Naive thymus-derived CD4-positive, alpha-beta T cell (primary cell): ENCODE results near the gene ITSN1. TPM values are rescaled to one million over a fixed set of nuclear protein-coding genes. Genes with fewer than 3 reads are reported as not detected.

Experiments
- ATAC-seq: fragments of 150-1000 bp; cut with Tn5 transposase; 2 replicates; pipeline ENCODE4 v1.10.0; 2021; ENCODE audit warnings: mild to moderate bottlenecking, moderate library complexity
- CTCF ChIA-PET: fragments of 350-600 bp; sonication (Branson Sonifier 250); formaldehyde crosslinking; loops from one replicate; lab custom pipeline; 2021; ENCODE audit warnings: antibody characterized with exemption; lab: Charles Lee
- POLR2A ChIA-PET: fragments of 350-600 bp; sonication (Branson Sonifier 250); formaldehyde crosslinking; loops from one replicate; lab custom pipeline; 2021; ENCODE audit warnings: antibody characterized with exemption, inconsistent platforms; lab: Charles Lee
- DNase-seq, 9 donors: peaks; one replicate each; pipeline versions ENCODE4 v3.0.0 to v3.0.0-alpha.2; 2020 to 2022; ENCODE audit warnings: mixed read lengths in 1 of 9
- H3K27ac ChIP-seq: one replicate; pipeline ENCODE4 v1.7.0; 2013; ENCODE audit warnings: mild to moderate bottlenecking, low read depth, low read length, moderate library complexity
- H3K27me3 ChIP-seq, 2 donors: one replicate each; pipeline ENCODE4 v1.7.0; 2013; ENCODE audit warnings: low read length in 2 of 2, mild to moderate bottlenecking in 2 of 2, moderate library complexity in 2 of 2; ENCODE audit not compliant: control insufficient read depth in 2 of 2, insufficient read depth in 2 of 2
- H3K36me3 ChIP-seq, 3 experiments: 1 replicate in 2 of 3; 2 replicates in 1 of 3; pipeline ENCODE4 v1.7.0; 2013; ENCODE audit warnings: low read length in 3 of 3, mild to moderate bottlenecking in 3 of 3, moderate library complexity in 1 of 3; ENCODE audit not compliant: insufficient read depth in 3 of 3, control insufficient read depth in 2 of 3
- H3K4me1 ChIP-seq, 2 donors: one replicate each; pipeline ENCODE4 v1.7.0; 2013; ENCODE audit warnings: low read length in 2 of 2, mild to moderate bottlenecking in 2 of 2, moderate library complexity in 1 of 2; ENCODE audit not compliant: control insufficient read depth in 2 of 2, insufficient read depth in 2 of 2
- H3K4me3 ChIP-seq: 2 replicates; pipeline ENCODE4 v1.7.0; 2013; ENCODE audit warnings: mild to moderate bottlenecking, low read length
- H3K9me3 ChIP-seq, 3 experiments: 1 replicate in 2 of 3; 2 replicates in 1 of 3; pipeline ENCODE4 v1.7.0; 2013; ENCODE audit warnings: low read length in 3 of 3; ENCODE audit not compliant: control insufficient read depth in 2 of 3
- H3K27ac Mint-ChIP-seq, 9 donors: one replicate each; pipeline ENCODE4 v1.8.0; 2020 to 2022; ENCODE audit warnings: mixed read lengths in 9 of 9, mild to moderate bottlenecking in 8 of 9, moderate library complexity in 5 of 9, inconsistent platforms in 2 of 9
- H3K27me3 Mint-ChIP-seq, 5 donors: one replicate each; pipeline ENCODE4 v1.8.0; 2021 to 2022; ENCODE audit warnings: mixed read lengths in 5 of 5, mild to moderate bottlenecking in 1 of 5
- H3K36me3 Mint-ChIP-seq, 5 donors: one replicate each; pipeline ENCODE4 v1.8.0; 2020 to 2022; ENCODE audit warnings: mixed read lengths in 5 of 5, mild to moderate bottlenecking in 3 of 5, inconsistent platforms in 1 of 5
- H3K4me1 Mint-ChIP-seq, 7 donors: one replicate each; pipeline ENCODE4 v1.8.0; 2020 to 2022; ENCODE audit warnings: mixed read lengths in 7 of 7, mild to moderate bottlenecking in 3 of 7, inconsistent platforms in 1 of 7
- H3K4me3 Mint-ChIP-seq, 10 donors: one replicate each; pipeline ENCODE4 v1.8.0; 2020 to 2022; ENCODE audit warnings: mild to moderate bottlenecking in 10 of 10, mixed read lengths in 10 of 10, moderate library complexity in 6 of 10, inconsistent platforms in 2 of 10
- H3K9me3 Mint-ChIP-seq, 11 donors: one replicate each; pipeline ENCODE4 v1.8.0; 2020 to 2022; ENCODE audit warnings: mixed read lengths in 11 of 11, mild to moderate bottlenecking in 4 of 11, inconsistent platforms in 1 of 11, moderate library complexity in 1 of 11
- intact Hi-C, 2 donors: fragments of 100-400 bp; cut with micrococcal nuclease; formaldehyde crosslinking; loops; one replicate each; pipeline ENCODE4 v1.15.1; 2023
- polyA plus RNA-seq, 2 donors: library from polyadenylated mRNA; unstranded; fragments of 300-500 nt; fragmentation: Illumina TruSeq; gene quantifications; one replicate each; pipeline ENCODE4 v1.2.3, GENCODE V29; 2021
- total RNA-seq, 6 experiments: library from RNA in 5 of 6; stranded (reverse) in 5 of 6; gene quantifications; 1 replicate in 5 of 6; 2 replicates in 1 of 6; pipeline ENCODE4 v1.2.3 and lab custom pipeline; 2021 to 2026

The ITSN1 gene
- total and polyA plus RNA-seq, 7 experiments from 2014 or later: 1.2 to 8.6 (median 3.2) TPM

DNA sequence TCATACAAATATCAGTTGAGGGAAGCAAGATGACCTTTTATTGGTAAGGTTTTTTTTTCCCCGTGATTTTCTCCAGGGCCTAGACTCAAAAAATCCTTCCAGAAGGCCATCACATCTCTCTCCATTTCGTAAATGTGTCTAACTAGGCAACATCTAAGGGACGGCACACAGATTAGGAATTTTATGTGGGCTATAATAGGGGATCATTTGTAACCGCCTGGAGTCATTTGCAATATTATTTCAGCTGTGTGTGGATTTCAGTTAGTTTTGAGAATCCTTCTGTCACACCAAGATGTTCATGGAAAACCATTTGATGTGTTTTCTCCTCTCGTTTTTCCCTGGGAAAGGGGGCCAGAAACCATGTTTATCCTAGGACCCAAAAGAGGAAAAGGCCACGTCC lies 210.2 kb downstream of the ITSN1 start:
- Histone ChIP-seq H3K4me1 (no peaks in the 10 kb centered on the region), H3K27me3 (no peaks in the 10 kb centered on the region), H3K4me3 (no peak overlapping the region), H3K27ac (no peak overlapping the region), H3K9me3 (no peaks in the 10 kb centered on the region), H3K36me3 (no peaks in the 10 kb centered on the region)
- Mint-ChIP-seq H3K9me3 (peaks cover 0 to 1% (median 0%) of the 10 kb centered on the region in 11 donors), H3K27me3 (no peaks in the 10 kb centered on the region), H3K4me3 (no peak overlapping the region), H3K36me3 (no peaks in the 10 kb centered on the region), H3K27ac (no peak overlapping the region), H3K4me1 (no peaks in the 10 kb centered on the region)
- ATAC-seq (no peak), DNase-seq (no peak)
- POLR2A ChIA-PET: no interaction called here
- CTCF ChIA-PET: no interaction called here
- intact Hi-C loops: no loop called here

GRCh38 chr21:33854604-33855003 lies 212.3 kb downstream of the ITSN1 start:
- H3K27ac Mint-ChIP-seq: no peak overlapping the region
- no peak overlapping the region for H3K4me3 Mint-ChIP-seq
- DNase-seq: no peak
- ChIA-PET CTCF (interaction anchor here (0.6 kb wide), 1 partner anchor 1052 kb away, joined by 3 read pairs; no protein-coding TSS in a partner anchor), POLR2A (no interaction called here)
- no peaks in the 10 kb centered on the region for H3K36me3 ChIP-seq
- no peaks in the 10 kb centered on the region for H3K4me1 ChIP-seq
- H3K27me3 Mint-ChIP-seq: peaks cover 0 to 6% (median 0%) of the 10 kb centered on the region in 5 donors
- H3K4me1 Mint-ChIP-seq: no peaks in the 10 kb centered on the region
- H3K27ac ChIP-seq: no peak overlapping the region
- no peaks in the 10 kb centered on the region for H3K9me3 Mint-ChIP-seq
- no peaks in the 10 kb centered on the region for H3K36me3 Mint-ChIP-seq
- no peak for ATAC-seq
- no peaks in the 10 kb centered on the region for H3K9me3 ChIP-seq
- H3K4me3 ChIP-seq: no peak overlapping the region
- intact Hi-C loops: no loop called here
- no peaks in the 10 kb centered on the region for H3K27me3 ChIP-seq

- Mint-ChIP-seq H3K4me1 (no peaks in the 10 kb centered on the region), H3K9me3 (no peaks in the 10 kb centered on the region), H3K27me3 (peaks cover 0 to 6% (median 0%) of the 10 kb centered on the region in 5 donors), H3K36me3 (no peaks in the 10 kb centered on the region), H3K27ac (no peak overlapping the region), H3K4me3 (no peak overlapping the region)
- Histone ChIP-seq H3K9me3 (no peaks in the 10 kb centered on the region), H3K4me3 (no peak overlapping the region), H3K36me3 (no peaks in the 10 kb centered on the region), H3K27ac (no peak overlapping the region), H3K4me1 (no peaks in the 10 kb centered on the region), H3K27me3 (no peaks in the 10 kb centered on the region)
- ATAC-seq: no peak
- DNase-seq: no peak
- CTCF ChIA-PET: interaction anchor here (0.6 kb wide), 1 partner anchor 1052 kb away, joined by 3 read pairs; no protein-coding TSS in a partner anchor
- POLR2A ChIA-PET: no interaction called here
- intact Hi-C loops: no loop called here
Measured at GRCh38 chr21:33855190-33855589, 212.9 kb downstream of the ITSN1 start.

DNA sequence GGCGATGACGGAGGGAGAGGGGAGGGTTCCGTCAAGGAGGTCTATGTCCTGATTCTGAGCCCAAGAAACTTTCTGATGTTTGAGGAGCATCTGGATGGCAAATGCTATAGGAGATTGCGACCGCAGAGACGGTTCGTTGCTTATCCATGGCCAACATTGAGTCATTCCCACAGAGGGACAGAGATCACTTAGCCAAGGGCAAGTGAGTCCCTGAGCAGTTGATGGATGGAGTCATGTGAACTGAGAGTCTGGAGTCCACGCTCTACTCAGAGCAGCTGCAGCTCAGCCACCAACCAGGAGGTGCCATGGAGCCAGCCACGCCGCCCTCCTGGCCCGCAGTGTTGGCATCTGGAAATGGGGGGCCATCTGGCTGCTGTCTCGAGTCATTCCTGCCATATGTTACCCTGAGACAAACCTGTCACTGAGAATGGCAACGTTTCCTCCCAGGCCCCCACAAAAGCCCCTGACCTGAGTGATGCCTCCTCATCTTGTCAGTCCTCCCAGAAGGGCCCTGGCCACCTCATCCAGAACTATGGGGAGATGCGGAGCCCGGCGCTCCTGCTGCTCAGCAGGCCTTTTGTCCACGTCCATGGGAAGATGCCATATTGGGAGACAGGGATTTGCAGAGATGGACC lies 214.7 kb downstream of the ITSN1 start:
- no peaks in the 10 kb centered on the region for H3K9me3 Mint-ChIP-seq
- no peaks in the 10 kb centered on the region for H3K27me3 ChIP-seq
- no peak overlapping the region for H3K27ac ChIP-seq
- ChIA-PET POLR2A (no interaction called here), CTCF (no interaction called here)
- H3K4me3 Mint-ChIP-seq: no peak overlapping the region
- H3K4me1 Mint-ChIP-seq: no peaks in the 10 kb centered on the region
- intact Hi-C loops: no loop called here
- H3K27ac Mint-ChIP-seq: no peak overlapping the region
- H3K36me3 ChIP-seq: no peaks in the 10 kb centered on the region
- no peaks in the 10 kb centered on the region for H3K36me3 Mint-ChIP-seq
- ATAC-seq (no peak), DNase-seq (no peak)
- no peak overlapping the region for H3K4me3 ChIP-seq
- no peaks in the 10 kb centered on the region for H3K9me3 ChIP-seq
- H3K4me1 ChIP-seq: no peaks in the 10 kb centered on the region
- peaks cover 0 to 10% (median 0%) of the 10 kb centered on the region in 5 donors for H3K27me3 Mint-ChIP-seq

- ChIA-PET CTCF (no interaction called here), POLR2A (interaction anchor here (0.5 kb wide), 1 partner anchor 17 kb away, joined by 3 read pairs; no protein-coding TSS in a partner anchor)
- no peak overlapping the region for H3K27ac Mint-ChIP-seq
- H3K4me3 ChIP-seq: no peak overlapping the region
- no peaks in the 10 kb centered on the region for H3K9me3 ChIP-seq
- ATAC-seq (no peak), DNase-seq (no peak)
- no peaks in the 10 kb centered on the region for H3K27me3 ChIP-seq
- H3K4me1 ChIP-seq: no peaks in the 10 kb centered on the region
- no peaks in the 10 kb centered on the region for H3K4me1 Mint-ChIP-seq
- peaks cover 0 to 10% (median 0%) of the 10 kb centered on the region in 5 donors for H3K27me3 Mint-ChIP-seq
- no peak overlapping the region for H3K27ac ChIP-seq
- intact Hi-C loops: no loop called here
- no peaks in the 10 kb centered on the region for H3K9me3 Mint-ChIP-seq
- no peaks in the 10 kb centered on the region for H3K36me3 ChIP-seq
- H3K36me3 Mint-ChIP-seq: no peaks in the 10 kb centered on the region
- no peak overlapping the region for H3K4me3 Mint-ChIP-seq
Measured at GRCh38 chr21:33857846-33858666, 215.8 kb downstream of the ITSN1 start.

- H3K4me3 ChIP-seq: no peak overlapping the region
Measured at GRCh38 chr21:33858667-33859372, 216.5 kb downstream of the ITSN1 start.

More at GRCh38 chr21:33858667-33859372, 216.5 kb downstream of the ITSN1 start:
- Mint-ChIP-seq H3K27me3 (peaks cover 0 to 10% (median 0%) of the 10 kb centered on the region in 5 donors), H3K36me3 (no peaks in the 10 kb centered on the region), H3K4me3 (no peak overlapping the region), H3K9me3 (no peaks in the 10 kb centered on the region), H3K27ac (no peak overlapping the region), H3K4me1 (no peaks in the 10 kb centered on the region)
- intact Hi-C loops: no loop called here
- no peak overlapping the region for H3K27ac ChIP-seq
- ATAC-seq (no peak), DNase-seq (no peak)
- ChIA-PET CTCF (no interaction called here), POLR2A (no interaction called here)
- H3K9me3 ChIP-seq: no peaks in the 10 kb centered on the region
- H3K4me1 ChIP-seq: no peaks in the 10 kb centered on the region
- H3K36me3 ChIP-seq: no peaks in the 10 kb centered on the region
- no peaks in the 10 kb centered on the region for H3K27me3 ChIP-seq
